Naive thymus-derived CD4-positive, alpha-beta T cell (primary cell): ENCODE data around the gene MCC. TPM values are rescaled to one million over a fixed set of nuclear protein-coding genes. Genes with fewer than 3 reads are reported as not detected.
A peak's percentile ranks its signal among the peaks of the same experiment; 100 is the strongest.

Experiments used
- ATAC-seq: fragments of 150-1000 bp; cut with Tn5 transposase; 2 replicates; pipeline ENCODE4 v1.10.0; 2021; ENCODE audit warnings: mild to moderate bottlenecking, moderate library complexity
- CTCF ChIA-PET: fragments of 350-600 bp; sonication (Branson Sonifier 250); formaldehyde crosslinking; loops from one replicate; lab custom pipeline; 2021; ENCODE audit warnings: antibody characterized with exemption; lab: Charles Lee
- POLR2A ChIA-PET: fragments of 350-600 bp; sonication (Branson Sonifier 250); formaldehyde crosslinking; loops from one replicate; lab custom pipeline; 2021; ENCODE audit warnings: antibody characterized with exemption, inconsistent platforms; lab: Charles Lee
- DNase-seq, 9 donors: peaks; one replicate each; pipeline versions ENCODE4 v3.0.0 to v3.0.0-alpha.2; 2020 to 2022; ENCODE audit warnings: mixed read lengths in 1 of 9
- H3K27ac ChIP-seq: one replicate; pipeline ENCODE4 v1.7.0; 2013; ENCODE audit warnings: mild to moderate bottlenecking, low read depth, low read length, moderate library complexity
- H3K27me3 ChIP-seq, 2 donors: one replicate each; pipeline ENCODE4 v1.7.0; 2013; ENCODE audit warnings: low read length in 2 of 2, mild to moderate bottlenecking in 2 of 2, moderate library complexity in 2 of 2; ENCODE audit not compliant: control insufficient read depth in 2 of 2, insufficient read depth in 2 of 2
- H3K36me3 ChIP-seq, 3 experiments: 1 replicate in 2 of 3; 2 replicates in 1 of 3; pipeline ENCODE4 v1.7.0; 2013; ENCODE audit warnings: low read length in 3 of 3, mild to moderate bottlenecking in 3 of 3, moderate library complexity in 1 of 3; ENCODE audit not compliant: insufficient read depth in 3 of 3, control insufficient read depth in 2 of 3
- H3K4me1 ChIP-seq, 2 donors: one replicate each; pipeline ENCODE4 v1.7.0; 2013; ENCODE audit warnings: low read length in 2 of 2, mild to moderate bottlenecking in 2 of 2, moderate library complexity in 1 of 2; ENCODE audit not compliant: control insufficient read depth in 2 of 2, insufficient read depth in 2 of 2
- H3K4me3 ChIP-seq: 2 replicates; pipeline ENCODE4 v1.7.0; 2013; ENCODE audit warnings: mild to moderate bottlenecking, low read length
- H3K9me3 ChIP-seq, 3 experiments: 1 replicate in 2 of 3; 2 replicates in 1 of 3; pipeline ENCODE4 v1.7.0; 2013; ENCODE audit warnings: low read length in 3 of 3; ENCODE audit not compliant: control insufficient read depth in 2 of 3
- H3K27ac Mint-ChIP-seq, 9 donors: one replicate each; pipeline ENCODE4 v1.8.0; 2020 to 2022; ENCODE audit warnings: mixed read lengths in 9 of 9, mild to moderate bottlenecking in 8 of 9, moderate library complexity in 5 of 9, inconsistent platforms in 2 of 9
- H3K27me3 Mint-ChIP-seq, 5 donors: one replicate each; pipeline ENCODE4 v1.8.0; 2021 to 2022; ENCODE audit warnings: mixed read lengths in 5 of 5, mild to moderate bottlenecking in 1 of 5
- H3K36me3 Mint-ChIP-seq, 5 donors: one replicate each; pipeline ENCODE4 v1.8.0; 2020 to 2022; ENCODE audit warnings: mixed read lengths in 5 of 5, mild to moderate bottlenecking in 3 of 5, inconsistent platforms in 1 of 5
- H3K4me1 Mint-ChIP-seq, 7 donors: one replicate each; pipeline ENCODE4 v1.8.0; 2020 to 2022; ENCODE audit warnings: mixed read lengths in 7 of 7, mild to moderate bottlenecking in 3 of 7, inconsistent platforms in 1 of 7
- H3K4me3 Mint-ChIP-seq, 10 donors: one replicate each; pipeline ENCODE4 v1.8.0; 2020 to 2022; ENCODE audit warnings: mild to moderate bottlenecking in 10 of 10, mixed read lengths in 10 of 10, moderate library complexity in 6 of 10, inconsistent platforms in 2 of 10
- H3K9me3 Mint-ChIP-seq, 11 donors: one replicate each; pipeline ENCODE4 v1.8.0; 2020 to 2022; ENCODE audit warnings: mixed read lengths in 11 of 11, mild to moderate bottlenecking in 4 of 11, inconsistent platforms in 1 of 11, moderate library complexity in 1 of 11
- intact Hi-C, 2 donors: fragments of 100-400 bp; cut with micrococcal nuclease; formaldehyde crosslinking; loops; one replicate each; pipeline ENCODE4 v1.15.1; 2023
- polyA plus RNA-seq, 2 donors: library from polyadenylated mRNA; unstranded; fragments of 300-500 nt; fragmentation: Illumina TruSeq; gene quantifications; one replicate each; pipeline ENCODE4 v1.2.3, GENCODE V29; 2021
- total RNA-seq, 6 experiments: library from RNA in 5 of 6; stranded (reverse) in 5 of 6; gene quantifications; 1 replicate in 5 of 6; 2 replicates in 1 of 6; pipeline ENCODE4 v1.2.3 and lab custom pipeline; 2021 to 2026

MCC gene
- total and polyA plus RNA-seq, 7 experiments from 2014 or later, result 0.56 to 3.0 (median 0.89) TPM

- H3K9me3 ChIP-seq, result no peaks in the 10 kb centered on the region
- DNase-seq (no peak), ATAC-seq (no peak)
- intact Hi-C loops, result no loop called here
- ChIA-PET POLR2A (no interaction called here), CTCF (no interaction called here)
- H3K27me3 Mint-ChIP-seq, result peaks cover 0 to 3% (median 0%) of the 10 kb centered on the region in 5 donors
- H3K27me3 ChIP-seq, result no peaks in the 10 kb centered on the region
- H3K36me3 ChIP-seq, result no peaks in the 10 kb centered on the region
- H3K4me1 ChIP-seq, result no peaks in the 10 kb centered on the region
- H3K9me3 Mint-ChIP-seq, result no peaks in the 10 kb centered on the region
- no peak overlapping the region for H3K27ac Mint-ChIP-seq
- H3K4me3 ChIP-seq, result no peak overlapping the region
- H3K36me3 Mint-ChIP-seq, result peaks cover 0 to 5% (median 0%) of the 10 kb centered on the region in 5 donors
- no peak overlapping the region for H3K27ac ChIP-seq
- peaks cover 0 to 11% (median 5%) of the 10 kb centered on the region in 7 donors for H3K4me1 Mint-ChIP-seq
- H3K4me3 Mint-ChIP-seq, result no peak overlapping the region
Observed at GRCh38 chr5:113038714-113039113, 449.5 kb downstream of the MCC start.

GRCh38 chr5:113038136-113038535 lies 450.1 kb downstream of the MCC start:
- no peaks in the 10 kb centered on the region for H3K9me3 Mint-ChIP-seq
- intact Hi-C loops, result no loop called here
- peaks cover 0 to 11% (median 5%) of the 10 kb centered on the region in 7 donors for H3K4me1 Mint-ChIP-seq
- ATAC-seq (no peak), DNase-seq (no peak)
- CTCF ChIA-PET, result no interaction called here
- Histone ChIP-seq H3K9me3 (no peaks in the 10 kb centered on the region), H3K27ac (no peak overlapping the region), H3K36me3 (no peaks in the 10 kb centered on the region), H3K4me1 (no peaks in the 10 kb centered on the region), H3K4me3 (no peak overlapping the region), H3K27me3 (no peaks in the 10 kb centered on the region)
- peaks cover 0 to 5% (median 0%) of the 10 kb centered on the region in 5 donors for H3K36me3 Mint-ChIP-seq
- peaks cover 0 to 3% (median 0%) of the 10 kb centered on the region in 5 donors for H3K27me3 Mint-ChIP-seq
- H3K4me3 Mint-ChIP-seq, result no peak overlapping the region
- POLR2A ChIA-PET, result no interaction called here
- H3K27ac Mint-ChIP-seq, result peak overlapping the region in 1 of 9 donors; percentile 36

GRCh38 chr5:113036826-113037225 lies 451.4 kb downstream of the MCC start:
- intact Hi-C loops, result no loop called here
- ChIA-PET CTCF (no interaction called here), POLR2A (no interaction called here)
- H3K9me3 ChIP-seq, result no peaks in the 10 kb centered on the region
- no peak for DNase-seq
- no peaks in the 10 kb centered on the region for H3K27me3 ChIP-seq
- no peaks in the 10 kb centered on the region for H3K36me3 ChIP-seq
- Mint-ChIP-seq H3K9me3 (no peaks in the 10 kb centered on the region), H3K4me1 (peaks cover 0 to 11% (median 5%) of the 10 kb centered on the region in 7 donors), H3K4me3 (no peak overlapping the region), H3K27me3 (peaks cover 0 to under 1% (median 0%) of the 10 kb centered on the region in 5 donors), H3K36me3 (peaks cover 0 to 5% (median 0%) of the 10 kb centered on the region in 5 donors), H3K27ac (no peak overlapping the region)
- no peak for ATAC-seq
- no peak overlapping the region for H3K27ac ChIP-seq
- no peak overlapping the region for H3K4me3 ChIP-seq
- peaks cover 0 to 4% of the 10 kb centered on the region in 2 donors for H3K4me1 ChIP-seq

DNA sequence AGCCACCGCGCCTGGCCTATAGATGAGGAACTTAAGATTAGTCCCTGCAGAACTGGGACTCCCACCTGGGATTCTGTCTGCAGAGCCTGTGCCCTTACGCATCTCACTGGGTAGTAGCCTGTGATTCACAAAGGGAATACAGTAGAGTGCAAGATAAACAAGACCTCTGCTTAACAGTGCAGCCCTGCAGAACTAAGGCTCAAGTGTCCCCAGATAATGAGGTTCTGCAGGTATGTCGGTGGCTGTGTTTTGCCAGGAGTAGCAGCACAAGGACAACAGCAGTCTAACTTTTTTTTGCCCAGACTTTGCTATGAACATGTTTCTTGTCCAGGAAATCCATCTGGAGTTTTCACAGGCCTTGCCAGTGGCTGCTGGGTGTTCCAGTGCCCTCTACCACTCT lies 451.9 kb downstream of the MCC start:
- Histone ChIP-seq H3K36me3 (no peaks in the 10 kb centered on the region), H3K9me3 (no peaks in the 10 kb centered on the region), H3K27me3 (no peaks in the 10 kb centered on the region), H3K4me3 (no peak overlapping the region), H3K4me1 (peaks cover 0 to 4% of the 10 kb centered on the region in 2 donors), H3K27ac (no peak overlapping the region)
- ChIA-PET CTCF (no interaction called here), POLR2A (no interaction called here)
- ATAC-seq (no peak), DNase-seq (no peak)
- peaks cover 0 to 5% (median 0%) of the 10 kb centered on the region in 5 donors for H3K36me3 Mint-ChIP-seq
- no peaks in the 10 kb centered on the region for H3K27me3 Mint-ChIP-seq
- no peaks in the 10 kb centered on the region for H3K9me3 Mint-ChIP-seq
- H3K4me1 Mint-ChIP-seq, result peaks cover 0 to 11% (median 4%) of the 10 kb centered on the region in 7 donors
- no peak overlapping the region for H3K4me3 Mint-ChIP-seq
- intact Hi-C loops, result no loop called here
- no peak overlapping the region for H3K27ac Mint-ChIP-seq

GRCh38 chr5:113035096-113035495 lies 453.2 kb downstream of the MCC start:
- Histone ChIP-seq H3K27ac (no peak overlapping the region), H3K4me3 (no peak overlapping the region), H3K27me3 (no peaks in the 10 kb centered on the region), H3K9me3 (no peaks in the 10 kb centered on the region), H3K36me3 (no peaks in the 10 kb centered on the region), H3K4me1 (peaks cover 0 to 4% of the 10 kb centered on the region in 2 donors)
- Mint-ChIP-seq H3K36me3 (peaks cover 0 to 5% (median 0%) of the 10 kb centered on the region in 5 donors), H3K4me3 (no peak overlapping the region), H3K9me3 (no peaks in the 10 kb centered on the region), H3K27ac (peak overlapping the region in 2 of 9 donors; percentile 3 to 25), H3K4me1 (peaks cover 0 to 11% (median 0%) of the 10 kb centered on the region in 7 donors), H3K27me3 (no peaks in the 10 kb centered on the region)
- ATAC-seq, result no peak
- ChIA-PET CTCF (interaction anchor here (1.2 kb wide), 1 partner anchor 39 kb away, joined by 4 read pairs; no protein-coding TSS in a partner anchor), POLR2A (no interaction called here)
- DNase-seq, result no peak
- intact Hi-C loops, result no loop called here

- Histone ChIP-seq H3K4me3 (no peak overlapping the region), H3K36me3 (no peaks in the 10 kb centered on the region), H3K27ac (no peak overlapping the region), H3K4me1 (peaks cover 0 to 4% of the 10 kb centered on the region in 2 donors), H3K9me3 (no peaks in the 10 kb centered on the region), H3K27me3 (no peaks in the 10 kb centered on the region)
- Mint-ChIP-seq H3K27me3 (no peaks in the 10 kb centered on the region), H3K4me3 (no peak overlapping the region), H3K9me3 (no peaks in the 10 kb centered on the region), H3K27ac (no peak overlapping the region), H3K4me1 (peaks cover 0 to 11% (median 3%) of the 10 kb centered on the region in 7 donors), H3K36me3 (peaks cover 0 to 7% (median 4%) of the 10 kb centered on the region in 5 donors)
- ChIA-PET CTCF (interaction anchor here (1.2 kb wide), 1 partner anchor 38 kb away, joined by 4 read pairs; no protein-coding TSS in a partner anchor), POLR2A (no interaction called here)
- intact Hi-C loops, result loop anchor here in 1 of 2 donors (5.0 kb wide), 1 partner anchor 37 kb away; no protein-coding TSS in a partner anchor
- no peak for DNase-seq
- ATAC-seq, result no peak
Observed at GRCh38 chr5:113034182-113034773, 454.0 kb downstream of the MCC start.
